SJSA1 (cell line): Measurements from ENCODE around the gene LRRC8B. TPM values are rescaled to one million over a fixed set of nuclear protein-coding genes. Genes with fewer than 3 reads are reported as not detected.
A peak's percentile ranks its signal among the peaks of the same experiment; 100 is the strongest.

ENCODE experiments used
- DNase-seq, 2 experiments: peaks; one replicate each; pipeline ENCODE4 v3.0.0-alpha.2; 2015 to 2020; ENCODE audit warnings: low spot score in 2 of 2, low read depth in 1 of 2
- H3K27ac ChIP-seq: fragments of 250-450 bp; sonication (Bioruptor Pico); 2 replicates; pipeline ENCODE4 v1.5.1; 2020; ENCODE audit warnings: mild to moderate bottlenecking, moderate library complexity
- H3K27me3 ChIP-seq: fragments of 250-450 bp; sonication (Bioruptor Pico); replicated peaks from 2 replicates; pipeline ENCODE4 v1.5.1; 2020; ENCODE audit warnings: mild to moderate bottlenecking, moderate library complexity
- H3K36me3 ChIP-seq: fragments of 250-450 bp; sonication (Bioruptor Pico); 2 replicates; pipeline ENCODE4 v1.5.1; 2020; ENCODE audit warnings: mild to moderate bottlenecking
- H3K4me1 ChIP-seq: fragments of 250-450 bp; sonication (Bioruptor Pico); replicated peaks from 2 replicates; pipeline ENCODE4 v1.6.1; 2021; ENCODE audit warnings: mild to moderate bottlenecking
- H3K4me3 ChIP-seq: fragments of 250-450 bp; sonication (Bioruptor Pico); 2 replicates; pipeline ENCODE4 v1.5.1; 2020; ENCODE audit warnings: mild to moderate bottlenecking
- H3K9me3 ChIP-seq: fragments of 250-450 bp; sonication (Bioruptor Pico); replicated peaks from 2 replicates; pipeline ENCODE4 v1.5.1; 2020; ENCODE audit warnings: mild to moderate bottlenecking
- total RNA-seq: library from RNA; depleted of rRNA; stranded (reverse); fragments of >200 nt; shearing (Covaris generic); gene quantifications from 2 replicates; pipeline ENCODE4 v1.2.3, GENCODE V29; 2014; rRNA removed

LRRC8B gene
- 2.6 and 7.4 TPM in 2 replicates for total RNA-seq

GRCh38 chr1:89524369-89525168 is at the start of gene LRRC8B:
TSS of gene LRRC8B (plus strand) at chr1:89524829. CDS start at chr1:89582651, 57,822 bp downstream.
- H3K4me3 ChIP-seq, result peak within 1 kb of the TSS; percentile 69

GRCh38 chr1:89475269-89475668 is 49.4 kb upstream of the LRRC8B start:
- DNase-seq, result no peak
- Histone ChIP-seq H3K4me1 (no peaks in the 10 kb centered on the region), H3K4me3 (no peak overlapping the region), H3K9me3 (no peaks in the 10 kb centered on the region), H3K36me3 (no peaks in the 10 kb centered on the region), H3K27me3 (0 out of 2 replicates have a peak, but pooled peaks cover 2% of the 10 kb centered on the region), H3K27ac (no peak overlapping the region)

More at GRCh38 chr1:89524369-89525168, at the start of gene LRRC8B:
- Histone ChIP-seq H3K36me3 (peaks cover 3% of the 10 kb centered on the region; the same call in 1 of the 2 replicates), H3K9me3 (peaks cover 3% of the 10 kb centered on the region; the same call in 1 of the 2 replicates), H3K27me3 (no peaks in the 10 kb centered on the region), H3K27ac (no peak within 1 kb of the TSS), H3K4me1 (peaks cover 14% of the 10 kb centered on the region)
- DNase-seq, result peak; percentile 75 to 84

GRCh38 chr1:89476072-89476471 is 48.6 kb upstream of the LRRC8B start:
- Histone ChIP-seq H3K4me3 (no peak overlapping the region), H3K27me3 (0 out of 2 replicates have a peak, but pooled peaks cover 2% of the 10 kb centered on the region), H3K27ac (no peak overlapping the region), H3K4me1 (no peaks in the 10 kb centered on the region), H3K36me3 (no peaks in the 10 kb centered on the region), H3K9me3 (no peaks in the 10 kb centered on the region)
- DNase-seq, result no peak

- DNase-seq, result peak; percentile 55 to 66
- Histone ChIP-seq H3K27me3 (no peaks in the 10 kb centered on the region), H3K4me3 (no peak overlapping the region), H3K27ac (no peak overlapping the region), H3K9me3 (no peaks in the 10 kb centered on the region), H3K4me1 (no peaks in the 10 kb centered on the region), H3K36me3 (no peaks in the 10 kb centered on the region)
Observed at GRCh38 chr1:89483010-89483756, 41.4 kb upstream of the LRRC8B start.

GRCh38 chr1:89483757-89484077 is 40.9 kb upstream of the LRRC8B start:
- no peaks in the 10 kb centered on the region for H3K4me1 ChIP-seq
- no peak overlapping the region for H3K4me3 ChIP-seq
- no peaks in the 10 kb centered on the region for H3K9me3 ChIP-seq
- no peaks in the 10 kb centered on the region for H3K36me3 ChIP-seq
- no peak for DNase-seq
- no peak overlapping the region for H3K27ac ChIP-seq
- H3K27me3 ChIP-seq, result no peaks in the 10 kb centered on the region

GRCh38 chr1:89484092-89485038 is 40.3 kb upstream of the LRRC8B start:
- DNase-seq, result no peak

GRCh38 chr1:89487972-89488371 is 36.7 kb upstream of the LRRC8B start:
- no peak for DNase-seq
- H3K4me1 ChIP-seq, result no peaks in the 10 kb centered on the region

More at GRCh38 chr1:89484092-89485038, 40.3 kb upstream of the LRRC8B start:
- Histone ChIP-seq H3K27ac (no peak overlapping the region), H3K36me3 (no peaks in the 10 kb centered on the region), H3K4me3 (no peak overlapping the region), H3K4me1 (no peaks in the 10 kb centered on the region), H3K27me3 (no peaks in the 10 kb centered on the region), H3K9me3 (no peaks in the 10 kb centered on the region)

GRCh38 chr1:89489047-89489729 is 35.4 kb upstream of the LRRC8B start:
- no peak for DNase-seq
- H3K9me3 ChIP-seq, result no peaks in the 10 kb centered on the region
- no peaks in the 10 kb centered on the region for H3K36me3 ChIP-seq

More at GRCh38 chr1:89487972-89488371, 36.7 kb upstream of the LRRC8B start:
- no peak overlapping the region for H3K4me3 ChIP-seq
- H3K27ac ChIP-seq, result no peak overlapping the region
- H3K36me3 ChIP-seq, result no peaks in the 10 kb centered on the region
- H3K27me3 ChIP-seq, result no peaks in the 10 kb centered on the region
- H3K9me3 ChIP-seq, result no peaks in the 10 kb centered on the region

GRCh38 chr1:89490389-89490788 is 34.2 kb upstream of the LRRC8B start:
- no peaks in the 10 kb centered on the region for H3K4me1 ChIP-seq
- H3K36me3 ChIP-seq, result no peaks in the 10 kb centered on the region
- H3K4me3 ChIP-seq, result no peak overlapping the region
- no peaks in the 10 kb centered on the region for H3K27me3 ChIP-seq
- DNase-seq, result no peak
- no peaks in the 10 kb centered on the region for H3K9me3 ChIP-seq
- H3K27ac ChIP-seq, result no peak overlapping the region

More at GRCh38 chr1:89489047-89489729, 35.4 kb upstream of the LRRC8B start:
- no peak overlapping the region for H3K27ac ChIP-seq
- H3K4me3 ChIP-seq, result no peak overlapping the region
- H3K4me1 ChIP-seq, result no peaks in the 10 kb centered on the region
- H3K27me3 ChIP-seq, result no peaks in the 10 kb centered on the region

- no peaks in the 10 kb centered on the region for H3K4me1 ChIP-seq
- H3K27ac ChIP-seq, result no peak overlapping the region
- DNase-seq, result no peak
- H3K36me3 ChIP-seq, result no peaks in the 10 kb centered on the region
- no peak overlapping the region for H3K4me3 ChIP-seq
- H3K27me3 ChIP-seq, result peaks cover 9% of the 10 kb centered on the region; the same call in 1 of the 2 replicates
- no peaks in the 10 kb centered on the region for H3K9me3 ChIP-seq
Observed at GRCh38 chr1:89499320-89499719, 25.3 kb upstream of the LRRC8B start.

GRCh38 chr1:89502042-89502441 is 22.6 kb upstream of the LRRC8B start:
- peaks cover 9% of the 10 kb centered on the region; the same call in 1 of the 2 replicates for H3K27me3 ChIP-seq
- H3K4me1 ChIP-seq, result no peaks in the 10 kb centered on the region
- no peak overlapping the region for H3K27ac ChIP-seq
- H3K9me3 ChIP-seq, result no peaks in the 10 kb centered on the region
- no peak for DNase-seq
- no peaks in the 10 kb centered on the region for H3K36me3 ChIP-seq
- H3K4me3 ChIP-seq, result no peak overlapping the region

GRCh38 chr1:89502895-89503294 is 21.7 kb upstream of the LRRC8B start:
- Histone ChIP-seq H3K4me3 (no peak overlapping the region), H3K4me1 (no peaks in the 10 kb centered on the region), H3K27ac (no peak overlapping the region), H3K36me3 (no peaks in the 10 kb centered on the region), H3K9me3 (no peaks in the 10 kb centered on the region), H3K27me3 (peaks cover 9% of the 10 kb centered on the region; the same call in 1 of the 2 replicates)
- no peak for DNase-seq

- DNase-seq, result no peak
- no peaks in the 10 kb centered on the region for H3K4me1 ChIP-seq
- H3K36me3 ChIP-seq, result no peaks in the 10 kb centered on the region
- H3K9me3 ChIP-seq, result no peaks in the 10 kb centered on the region
- H3K27me3 ChIP-seq, result peaks cover 9% of the 10 kb centered on the region; the same call in 1 of the 2 replicates
- H3K4me3 ChIP-seq, result no peak overlapping the region
- H3K27ac ChIP-seq, result no peak overlapping the region
Observed at GRCh38 chr1:89503690-89504089, 20.9 kb upstream of the LRRC8B start.
